Kidney epithelial cell (primary cell): ENCODE measurements around the gene YPEL5. TPM values are rescaled to one million over a fixed set of nuclear protein-coding genes. Genes with fewer than 3 reads are reported as not detected.
"Not testable (repeated sequence)": the region's sequence is repeated elsewhere in the genome, so short reads cannot be mapped to it uniquely, and the experiment has no call there.

Experiments
- DNase-seq: peaks from one replicate; pipeline ENCODE4 v3.0.0-alpha.2; 2010; ENCODE audit warnings: low read depth
- H3K27me3 ChIP-seq: 2 replicates; pipeline ENCODE4 v1.6.0; 2011; ENCODE audit warnings: low read length; ENCODE audit not compliant: control insufficient read depth, insufficient read depth
- H3K36me3 ChIP-seq: 2 replicates; pipeline ENCODE4 v1.5.1; 2011; ENCODE audit warnings: low read length; ENCODE audit not compliant: control insufficient read depth, insufficient read depth
- H3K4me3 ChIP-seq: 2 replicates; pipeline ENCODE4 v1.5.1; 2011; ENCODE audit warnings: low read depth, mild to moderate bottlenecking, control low read depth, low read length
- CTCF ChIP-seq: IDR thresholded peaks from 2 replicates; pipeline ENCODE4 v1.5.1; 2011; ENCODE audit warnings: mild to moderate bottlenecking, moderate library complexity, low read length, control low read depth, inconsistent platforms; ENCODE audit not compliant: insufficient read depth, poor library complexity, severe bottlenecking
- total RNA-seq: library from RNA; depleted of rRNA; stranded (reverse); fragments of >200 nt; gene quantifications from 2 replicates; pipeline ENCODE4 v1.2.3, GENCODE V29; 2015

YPEL5 gene
- total RNA-seq, 1 donor from 2014 or later, result 71.2 TPM

GRCh38 chr2:30141136-30141535 is 5.7 kb upstream of the YPEL5 start:
- Histone ChIP-seq H3K36me3 (no peaks in the 10 kb centered on the region), H3K27me3 (no peaks in the 10 kb centered on the region), H3K4me3 (no peak overlapping the region)
- no peak for TF ChIP-seq CTCF
- DNase-seq, result no peak

GRCh38 chr2:30144260-30144659 is 2.5 kb upstream of the YPEL5 start:
- no peak for TF ChIP-seq CTCF
- H3K4me3 ChIP-seq, result no peak overlapping the region
- H3K36me3 ChIP-seq, result no peaks in the 10 kb centered on the region
- no peaks in the 10 kb centered on the region for H3K27me3 ChIP-seq
- no peak for DNase-seq

- not testable (repeated sequence) for DNase-seq, H3K4me3 ChIP-seq, H3K36me3 ChIP-seq, H3K27me3 ChIP-seq
Measured at GRCh38 chr2:30144951-30145350, 1.9 kb upstream of the YPEL5 start.

- no peak for DNase-seq
- Histone ChIP-seq H3K27me3 (no peaks in the 10 kb centered on the region), H3K36me3 (no peaks in the 10 kb centered on the region), H3K4me3 (peak overlapping the region; percentile 36)
- TF ChIP-seq CTCF, result no peak
Measured at GRCh38 chr2:30145826-30146336, 926 bp upstream of the YPEL5 start.

GRCh38 chr2:30147196-30147714 is 448 bp downstream of the YPEL5 start:
- no peak for TF ChIP-seq CTCF

GRCh38 chr2:30147715-30148610 is 1.2 kb downstream of the YPEL5 start:
- TF ChIP-seq CTCF, result no peak
- no peak for DNase-seq

More at GRCh38 chr2:30147196-30147714, 448 bp downstream of the YPEL5 start:
- DNase-seq, result no peak
- no peaks in the 10 kb centered on the region for H3K27me3 ChIP-seq
- no peaks in the 10 kb centered on the region for H3K36me3 ChIP-seq
- peak overlapping the region; percentile 95 for H3K4me3 ChIP-seq

More at GRCh38 chr2:30147715-30148610, 1.2 kb downstream of the YPEL5 start:
- Histone ChIP-seq H3K27me3 (no peaks in the 10 kb centered on the region), H3K4me3 (peak overlapping the region; percentile 95), H3K36me3 (no peaks in the 10 kb centered on the region)
